ENCODE data around the gene ATXN8OS. TPM values are rescaled to one million over a fixed set of nuclear protein-coding genes. Genes with fewer than 3 reads are reported as not detected.
A peak's percentile ranks its signal among the peaks of the same experiment; 100 is the strongest.
"Not testable (repeated sequence)": the region's sequence is repeated elsewhere in the genome, so short reads cannot be mapped to it uniquely, and the experiment has no call there.

ATXN8OS gene
- total RNA-seq, 3 donors from 2014 or later, result 0.25 TPM; not detected in 2

DNA sequence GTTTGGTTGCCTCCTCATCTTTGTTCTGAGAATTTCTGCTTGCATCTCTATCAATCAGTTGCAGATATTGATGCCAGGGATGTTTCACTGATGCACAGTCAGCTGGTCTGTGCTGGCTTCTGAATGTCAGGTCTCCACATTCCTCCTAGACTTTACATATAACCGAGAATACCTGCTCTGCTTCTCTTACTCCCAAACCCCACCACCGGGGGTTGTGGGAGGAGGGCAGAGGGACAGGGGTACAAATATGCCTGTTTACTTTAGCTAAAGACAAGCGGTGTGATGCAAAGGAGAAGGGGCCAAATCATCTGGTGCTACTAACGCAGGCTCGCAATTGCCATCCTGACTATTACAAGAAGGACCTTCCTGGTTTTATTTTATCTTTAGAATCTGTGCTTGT is 18.1 kb downstream of the ATXN8OS start:
- intact Hi-C loops (cut with DNase I, micrococcal nuclease), result no loop called here
- TF ChIP-seq CTCF (IDR thresholded peaks at IDR 0.05), result no peak
- no peak for DNase-seq
- Histone ChIP-seq H3K9me3 (no peaks in the 10 kb centered on the region), H3K4me1 (ENCODE audit: low read depth) (no peaks in the 10 kb centered on the region), H3K36me3 (ENCODE audit: low read depth) (no peaks in the 10 kb centered on the region), H3K4me3 (no peak overlapping the region)
- no peak for ATAC-seq

- Histone ChIP-seq H3K4me1 (ENCODE audit: low read depth) (no peaks in the 10 kb centered on the region), H3K9me3 (no peaks in the 10 kb centered on the region), H3K4me3 (no peak overlapping the region), H3K36me3 (ENCODE audit: low read depth) (no peaks in the 10 kb centered on the region)
- DNase-seq (no peak), ATAC-seq (no peak)
- no peak for TF ChIP-seq CTCF (IDR thresholded peaks at IDR 0.05)
- intact Hi-C loops (cut with DNase I, micrococcal nuclease), result no loop called here
Observed at GRCh38 chr13:70128098-70128497, 20.5 kb downstream of the ATXN8OS start.

DNA sequence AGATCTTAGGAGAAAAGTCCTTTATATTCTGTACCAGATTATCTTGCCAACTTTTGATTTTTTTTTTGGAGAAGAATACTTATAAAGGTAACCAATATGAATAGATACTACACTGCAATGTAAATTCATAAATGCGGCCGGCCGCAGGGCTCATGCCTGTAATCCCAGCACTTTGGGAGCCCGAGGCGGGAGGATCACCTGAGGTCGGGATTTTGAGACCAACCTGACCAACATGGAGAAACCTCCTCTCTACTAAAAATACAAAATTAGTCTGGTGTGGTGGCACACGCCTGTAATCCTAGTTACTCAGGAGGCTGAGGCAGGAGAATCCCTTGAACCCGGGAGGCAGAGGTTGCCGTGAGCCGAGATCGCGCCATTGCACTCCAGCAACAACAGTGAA is 35.0 kb downstream of the ATXN8OS start:
- H3K4me3 ChIP-seq; DNase-seq; H3K36me3 ChIP-seq (ENCODE audit: low read depth); intact Hi-C loops (cut with DNase I, micrococcal nuclease); ATAC-seq; H3K4me1 ChIP-seq (ENCODE audit: low read depth); H3K9me3 ChIP-seq: not testable (repeated sequence)

- Histone ChIP-seq H3K36me3 (ENCODE audit: low read depth) (no peaks in the 10 kb centered on the region), H3K4me3 (no peak overlapping the region), H3K4me1 (ENCODE audit: low read depth) (no peaks in the 10 kb centered on the region), H3K9me3 (no peaks in the 10 kb centered on the region)
- DNase-seq (no peak), ATAC-seq (no peak)
- TF ChIP-seq CTCF (IDR thresholded peaks at IDR 0.05), result no peak
- intact Hi-C loops (cut with DNase I, micrococcal nuclease), result no loop called here
Observed at GRCh38 chr13:70162141-70162540, 54.5 kb downstream of the ATXN8OS start.

GRCh38 chr13:70170689-70171088 is 63.1 kb downstream of the ATXN8OS start:
- no peak for DNase-seq
- ATAC-seq, result peak; percentile 71
- Histone ChIP-seq H3K36me3 (ENCODE audit: low read depth) (no peaks in the 10 kb centered on the region), H3K4me1 (ENCODE audit: low read depth) (no peaks in the 10 kb centered on the region), H3K9me3 (no peaks in the 10 kb centered on the region), H3K4me3 (no peak overlapping the region)
- TF ChIP-seq CTCF (IDR thresholded peaks at IDR 0.05), result no peak
- intact Hi-C loops (cut with DNase I, micrococcal nuclease), result no loop called here

DNA sequence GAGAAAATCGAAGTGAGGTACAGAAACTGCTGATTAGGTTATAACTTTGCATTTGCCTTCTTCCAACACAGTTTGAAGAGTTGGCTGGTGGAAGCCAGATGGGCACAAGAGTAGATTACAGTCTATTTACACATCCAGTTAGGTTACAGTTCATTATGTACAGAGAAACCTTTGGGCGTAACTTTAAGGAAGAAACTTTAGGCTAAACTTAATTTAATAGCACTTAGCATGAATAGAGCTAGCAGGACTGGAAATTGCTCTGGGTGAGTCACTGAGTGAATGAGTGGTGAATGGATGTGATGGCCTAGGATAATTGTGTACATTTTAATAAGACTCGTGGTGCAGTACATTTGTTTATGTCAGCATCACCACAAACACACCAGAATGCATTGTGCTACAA is 63.5 kb downstream of the ATXN8OS start:
- intact Hi-C loops (cut with DNase I, micrococcal nuclease), result no loop called here
- DNase-seq, result peak in 1 of 3 donors; percentile 5
- no peak for TF ChIP-seq CTCF (IDR thresholded peaks at IDR 0.05)
- peak; percentile 95 for ATAC-seq
- Histone ChIP-seq H3K4me1 (ENCODE audit: low read depth) (no peaks in the 10 kb centered on the region), H3K9me3 (no peaks in the 10 kb centered on the region), H3K4me3 (no peak overlapping the region), H3K36me3 (ENCODE audit: low read depth) (no peaks in the 10 kb centered on the region)
